ENCODE measurements around the gene NSFL1C. TPM values are rescaled to one million over a fixed set of nuclear protein-coding genes. Genes with fewer than 3 reads are reported as not detected.

The NSFL1C gene
- total RNA-seq, 1 experiment from 2014 or later = 151 TPM

- CTCF ChIA-PET = no interaction called here
- BruUV-seq (replicated peaks) = no TSS peak
- H3K9me3 ChIP-seq (ENCODE audit: control insufficient read depth, insufficient read depth, low read depth, low read length) = peaks cover 18% of the 10 kb centered on the region; the same call in 1 of the 2 replicates
- no peak for ATAC-seq
- POLR2A ChIA-PET = no interaction called here
- H3K4me3 ChIP-seq (ENCODE audit: low read depth in 2 of 2, low read length in 2 of 2) = no peak overlapping the region
- peaks cover 42% of the 10 kb centered on the region for H3K4me1 ChIP-seq (ENCODE audit: control insufficient read depth, insufficient read depth, low read length)
- in situ Hi-C loops (cut with HindIII; ENCODE audit: low pct_unique_long_range_greater_than_20kb, low sequenced_read_pairs) = no loop called here
- H3K27me3 ChIP-seq (ENCODE audit: control insufficient read depth, insufficient read depth, low read length) = no peaks in the 10 kb centered on the region
- no peak for DNase-seq (ENCODE audit: low read depth, low spot score)
- peak overlapping the region; percentile 100 for H3K27ac ChIP-seq (ENCODE audit: low read length)
- H3K36me3 ChIP-seq (ENCODE audit: control insufficient read depth, insufficient read depth, low read length) = no peaks in the 10 kb centered on the region
- intact Hi-C loops (cut with micrococcal nuclease; ENCODE audit: unreplicated experiment) = no loop called here
- TF ChIP-seq TCF7L2 (IDR thresholded peaks at IDR 0.05; ENCODE audit: low read depth, low read length) = no peak
- TF ChIP-seq SIN3A (IDR thresholded peaks at IDR 0.05; ENCODE audit: borderline replicate concordance, insufficient read depth, low read depth, low read length) = no peak
- no peak for TF ChIP-seq REST (IDR thresholded peaks at IDR 0.05; ENCODE audit: insufficient read depth in 1 of 2, low read depth in 2 of 2, low read length in 1 of 2)
- TF ChIP-seq, protein P1, sequence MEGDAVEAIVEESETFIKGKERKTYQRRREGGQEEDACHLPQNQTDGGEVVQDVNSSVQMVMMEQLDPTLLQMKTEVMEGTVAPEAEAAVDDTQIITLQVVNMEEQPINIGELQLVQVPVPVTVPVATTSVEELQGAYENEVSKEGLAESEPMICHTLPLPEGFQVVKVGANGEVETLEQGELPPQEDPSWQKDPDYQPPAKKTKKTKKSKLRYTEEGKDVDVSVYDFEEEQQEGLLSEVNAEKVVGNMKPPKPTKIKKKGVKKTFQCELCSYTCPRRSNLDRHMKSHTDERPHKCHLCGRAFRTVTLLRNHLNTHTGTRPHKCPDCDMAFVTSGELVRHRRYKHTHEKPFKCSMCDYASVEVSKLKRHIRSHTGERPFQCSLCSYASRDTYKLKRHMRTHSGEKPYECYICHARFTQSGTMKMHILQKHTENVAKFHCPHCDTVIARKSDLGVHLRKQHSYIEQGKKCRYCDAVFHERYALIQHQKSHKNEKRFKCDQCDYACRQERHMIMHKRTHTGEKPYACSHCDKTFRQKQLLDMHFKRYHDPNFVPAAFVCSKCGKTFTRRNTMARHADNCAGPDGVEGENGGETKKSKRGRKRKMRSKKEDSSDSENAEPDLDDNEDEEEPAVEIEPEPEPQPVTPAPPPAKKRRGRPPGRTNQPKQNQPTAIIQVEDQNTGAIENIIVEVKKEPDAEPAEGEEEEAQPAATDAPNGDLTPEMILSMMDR (IDR thresholded peaks at IDR 0.05) = no peak
- no peak for TF ChIP-seq POLR2AphosphoS5 (IDR thresholded peaks at IDR 0.05; ENCODE audit: low read depth, low read length)
Measured at GRCh38 chr20:1418350-1418749, 48.3 kb downstream of the NSFL1C start.

DNA sequence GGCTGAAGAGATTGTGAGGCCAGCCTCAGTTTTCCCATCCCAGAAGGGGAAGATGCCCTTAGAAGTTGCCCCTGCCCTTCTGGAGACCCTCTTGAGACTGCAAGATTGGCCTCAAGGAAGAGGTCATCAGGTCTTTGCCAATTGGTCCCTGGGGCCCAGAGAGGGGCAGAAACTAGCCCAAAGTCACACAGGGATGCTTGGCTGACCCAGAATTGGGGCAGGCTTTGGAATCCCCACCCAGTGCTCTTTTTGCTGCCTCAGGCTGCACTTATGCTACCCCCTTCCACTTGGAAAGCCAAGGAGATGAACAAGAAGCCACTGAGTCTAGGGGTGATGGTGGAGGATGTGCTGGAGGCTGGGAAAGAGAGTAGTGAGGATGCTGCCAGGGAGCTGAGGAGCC lies 48.9 kb downstream of the NSFL1C start:
- H3K36me3 ChIP-seq (ENCODE audit: control insufficient read depth, insufficient read depth, low read length) = no peaks in the 10 kb centered on the region
- ATAC-seq (no peak), DNase-seq (ENCODE audit: low read depth, low spot score) (no peak)
- intact Hi-C loops (cut with micrococcal nuclease; ENCODE audit: unreplicated experiment) = no loop called here
- H3K27me3 ChIP-seq (ENCODE audit: control insufficient read depth, insufficient read depth, low read length) = no peaks in the 10 kb centered on the region
- CTCF ChIA-PET = no interaction called here
- H3K9me3 ChIP-seq (ENCODE audit: control insufficient read depth, insufficient read depth, low read depth, low read length) = peaks cover 18% of the 10 kb centered on the region; the same call in 1 of the 2 replicates
- POLR2A ChIA-PET = no interaction called here
- in situ Hi-C loops (cut with HindIII; ENCODE audit: low pct_unique_long_range_greater_than_20kb, low sequenced_read_pairs) = no loop called here
- TF ChIP-seq SIN3A (IDR thresholded peaks at IDR 0.05; ENCODE audit: borderline replicate concordance, insufficient read depth, low read depth, low read length) (no peak), TCF7L2 (IDR thresholded peaks at IDR 0.05; ENCODE audit: low read depth, low read length) (no peak), REST (IDR thresholded peaks at IDR 0.05; ENCODE audit: insufficient read depth in 1 of 2, low read depth in 2 of 2, low read length in 1 of 2) (no peak), POLR2AphosphoS5 (IDR thresholded peaks at IDR 0.05; ENCODE audit: low read depth, low read length) (no peak)
- TF ChIP-seq, protein P1 (IDR thresholded peaks at IDR 0.05) = no peak
- no peak overlapping the region for H3K4me3 ChIP-seq (ENCODE audit: low read depth in 2 of 2, low read length in 2 of 2)
- H3K27ac ChIP-seq (ENCODE audit: low read length) = peak overlapping the region; percentile 100
- BruUV-seq (replicated peaks) = no TSS peak
- H3K4me1 ChIP-seq (ENCODE audit: control insufficient read depth, insufficient read depth, low read length) = peaks cover 44% of the 10 kb centered on the region

All from Panc1 (cell line).